Sigmoid colon (tissue), 7 donors: ENCODE results near the gene R3HDM2. TPM values are rescaled to one million over a fixed set of nuclear protein-coding genes. Genes with fewer than 3 reads are reported as not detected.
"Not testable (repeated sequence)": the region's sequence is repeated elsewhere in the genome, so short reads cannot be mapped to it uniquely, and the experiment has no call there.

Experiments used
- DNase-seq: peaks from one replicate; pipeline ENCODE4 v3.0.0-alpha.2; 2019
- H3K27ac ChIP-seq, 4 donors: fragments of 200-600 bp; sonication (generic); one replicate each; pipeline ENCODE4 v1.5.1; 2016 to 2019; ENCODE audit warnings: mild to moderate bottlenecking in 1 of 4
- H3K27me3 ChIP-seq, 3 donors: fragments of 200-600 bp; sonication (generic); one replicate each; pipeline ENCODE4 v1.5.1; 2019; ENCODE audit warnings: mild to moderate bottlenecking in 1 of 3
- H3K36me3 ChIP-seq, 4 donors: fragments of 200-600 bp; sonication (generic); one replicate each; pipeline ENCODE4 v1.5.1; 2016 to 2019
- H3K4me1 ChIP-seq, 4 donors: fragments of 200-600 bp; sonication (generic); one replicate each; pipeline ENCODE4 v1.5.1; 2017 to 2019
- H3K4me3 ChIP-seq, 4 donors: fragments of 200-600 bp; sonication (generic); one replicate each; pipeline ENCODE4 v1.5.1; 2017 to 2019; ENCODE audit warnings: mild to moderate bottlenecking in 2 of 4, moderate library complexity in 1 of 4
- H3K9me3 ChIP-seq, 4 donors: fragments of 200-600 bp in 3 of 4; sonication (generic) in 3 of 4; one replicate each; pipeline versions ENCODE4 v1.5.1 to v1.6.1; 2013 to 2019
- EP300 ChIP-seq, 4 donors: sonication (generic); formaldehyde crosslinking; IDR thresholded peaks; one replicate each; pipeline ENCODE4 v1.6.1; 2017; ENCODE audit warnings: antibody characterized with exemption in 4 of 4
- POLR2A ChIP-seq, 2 donors: fragments of 450-650 bp; IDR thresholded peaks; one replicate each; pipeline ENCODE4 v1.6.1; 2016; ENCODE audit warnings: antibody characterized with exemption in 2 of 2, mild to moderate bottlenecking in 2 of 2, moderate library complexity in 2 of 2
- POLR2AphosphoS5 ChIP-seq, 4 donors: sonication (generic); formaldehyde crosslinking; IDR thresholded peaks; one replicate each; pipeline ENCODE4 v1.6.1; 2017; ENCODE audit warnings: antibody characterized with exemption in 4 of 4
- WGBS, 2 donors: extraction: QIAGEN DNeasy Blood & Tissue Kit; methylation state at CpG; one replicate each; pipeline ENCODE4 v1.1.7; 2013; 5-methylcytosine and 5-hydroxymethylcytosine counted together
- intact Hi-C: fragments of 100-400 bp; cut with DNase I; formaldehyde crosslinking; loops from one replicate; pipeline ENCODE4 v1.15.1; 2023
- polyA plus RNA-seq, 3 donors: library from polyadenylated mRNA; stranded (reverse); fragments of 200-250 nt; gene quantifications; one replicate each; pipeline ENCODE4 v1.2.3, GENCODE V29; 2013
- total RNA-seq, 4 donors: library from RNA; depleted of rRNA; stranded (reverse); fragments of >200 nt; gene quantifications; one replicate each; pipeline ENCODE4 v1.1.0, GENCODE V29; 2016
- TF ChIP-seq, protein P1 (sequence below), 4 experiments: fragments of 450-650 bp in 3 of 4; fragments of 200-600 bp in 1 of 4; IDR thresholded peaks; one replicate each; pipeline ENCODE4 v1.5.1; 2016 to 2019; ENCODE audit warnings: antibody characterized with exemption in 4 of 4, mild to moderate bottlenecking in 3 of 4, moderate library complexity in 2 of 4
- donor health status: healthy with polysubstance abuse.
- donor health status: Bipolar disorder and iron deficiency.
- donor health status: healthy.

The R3HDM2 gene
- total and polyA plus RNA-seq, 7 donors, result 10.9 to 37.7 (median 28.3) TPM

DNA sequence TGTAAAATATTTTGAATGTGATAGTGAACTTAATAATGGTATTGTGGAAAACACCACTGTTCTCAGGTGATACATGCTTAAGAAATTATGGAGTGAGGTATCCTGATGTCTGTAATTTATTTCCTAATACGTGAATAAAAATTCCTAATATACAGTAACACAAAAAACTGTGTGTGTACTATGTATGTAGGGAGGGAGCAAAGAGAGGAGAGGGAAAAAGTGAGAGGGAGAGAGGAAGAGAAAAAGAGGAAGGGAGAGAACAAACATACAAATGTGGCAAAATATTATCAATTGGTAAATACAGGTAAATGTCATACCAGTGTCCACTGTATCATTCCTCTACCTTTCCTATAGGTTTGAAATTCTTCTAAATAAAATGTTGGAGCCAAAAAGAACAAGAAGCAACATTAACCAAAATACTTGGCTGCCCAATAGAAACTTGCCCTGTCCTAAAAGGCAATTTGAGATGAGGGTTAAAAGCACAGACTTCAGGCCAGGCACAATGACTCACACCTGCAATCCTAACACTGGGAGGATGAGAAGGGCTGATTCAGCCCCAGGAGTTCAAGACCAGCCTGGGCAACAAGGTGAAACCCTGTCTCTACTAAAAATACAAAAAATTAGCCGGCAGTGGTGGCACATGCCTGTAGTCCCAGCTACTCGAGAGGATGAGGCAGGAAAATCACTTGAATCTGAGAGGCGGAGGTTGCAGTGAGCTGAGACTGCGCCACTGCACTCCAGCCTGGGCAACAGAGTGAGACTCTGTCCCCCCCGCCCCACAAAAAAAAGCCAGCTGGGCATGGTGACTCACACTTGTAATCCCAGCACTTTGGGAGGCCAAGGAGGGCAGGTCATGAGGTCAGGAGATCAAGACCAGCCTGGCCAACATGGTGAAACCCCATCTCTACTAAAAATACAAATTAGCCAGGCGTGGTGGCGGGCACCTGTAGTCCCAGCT, 14.5 kb downstream of the R3HDM2 start:
- TF ChIP-seq, protein P1, sequence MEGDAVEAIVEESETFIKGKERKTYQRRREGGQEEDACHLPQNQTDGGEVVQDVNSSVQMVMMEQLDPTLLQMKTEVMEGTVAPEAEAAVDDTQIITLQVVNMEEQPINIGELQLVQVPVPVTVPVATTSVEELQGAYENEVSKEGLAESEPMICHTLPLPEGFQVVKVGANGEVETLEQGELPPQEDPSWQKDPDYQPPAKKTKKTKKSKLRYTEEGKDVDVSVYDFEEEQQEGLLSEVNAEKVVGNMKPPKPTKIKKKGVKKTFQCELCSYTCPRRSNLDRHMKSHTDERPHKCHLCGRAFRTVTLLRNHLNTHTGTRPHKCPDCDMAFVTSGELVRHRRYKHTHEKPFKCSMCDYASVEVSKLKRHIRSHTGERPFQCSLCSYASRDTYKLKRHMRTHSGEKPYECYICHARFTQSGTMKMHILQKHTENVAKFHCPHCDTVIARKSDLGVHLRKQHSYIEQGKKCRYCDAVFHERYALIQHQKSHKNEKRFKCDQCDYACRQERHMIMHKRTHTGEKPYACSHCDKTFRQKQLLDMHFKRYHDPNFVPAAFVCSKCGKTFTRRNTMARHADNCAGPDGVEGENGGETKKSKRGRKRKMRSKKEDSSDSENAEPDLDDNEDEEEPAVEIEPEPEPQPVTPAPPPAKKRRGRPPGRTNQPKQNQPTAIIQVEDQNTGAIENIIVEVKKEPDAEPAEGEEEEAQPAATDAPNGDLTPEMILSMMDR (IDR thresholded peaks at IDR 0.05), result no peak
- TF ChIP-seq EP300 (IDR thresholded peaks at IDR 0.05) (no peak), POLR2AphosphoS5 (IDR thresholded peaks at IDR 0.05) (no peak), POLR2A (IDR thresholded peaks at IDR 0.05) (no peak)
- Histone ChIP-seq H3K27me3 (no peaks in the 10 kb centered on the region), H3K27ac (no peak overlapping the region), H3K9me3 (no peaks in the 10 kb centered on the region), H3K4me1 (peaks cover 0 to 3% (median 0%) of the 10 kb centered on the region in 4 donors), H3K36me3 (no peaks in the 10 kb centered on the region), H3K4me3 (no peak overlapping the region)
- 92 to 93% methylated on average over 8 of the region's 8 CpGs for WGBS, 2 donors
- intact Hi-C loops, result no loop called here
- DNase-seq, result no peak

DNA sequence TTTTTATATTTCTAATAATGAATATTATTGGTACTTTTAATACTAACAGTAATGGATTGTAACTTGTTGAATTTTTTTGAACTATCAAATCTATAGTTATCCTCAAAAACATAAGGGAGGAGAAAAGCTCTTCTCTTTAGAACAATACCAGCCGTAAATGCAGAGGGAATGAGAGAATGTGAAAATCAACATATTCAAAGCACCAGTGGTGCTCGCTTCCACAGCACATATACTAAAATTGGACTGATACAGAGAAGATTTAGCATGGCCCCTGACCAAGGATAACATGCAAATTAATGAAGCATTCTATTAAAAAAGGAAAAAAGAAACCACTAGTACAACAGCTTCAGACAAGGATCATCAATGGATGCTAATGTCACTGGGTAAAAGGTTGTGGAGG, 15.8 kb downstream of the R3HDM2 start:
- TF ChIP-seq EP300 (IDR thresholded peaks at IDR 0.05) (no peak), POLR2AphosphoS5 (IDR thresholded peaks at IDR 0.05) (no peak), POLR2A (IDR thresholded peaks at IDR 0.05) (no peak)
- TF ChIP-seq, protein P1 (IDR thresholded peaks at IDR 0.05), result no peak
- intact Hi-C loops, result no loop called here
- no peaks in the 10 kb centered on the region for H3K36me3 ChIP-seq
- 85 to 96% methylated on average over 2 of the region's 2 CpGs for WGBS, 2 donors
- no peaks in the 10 kb centered on the region for H3K9me3 ChIP-seq
- peaks cover 0 to 3% (median 0%) of the 10 kb centered on the region in 4 donors for H3K4me1 ChIP-seq
- H3K27me3 ChIP-seq, result no peaks in the 10 kb centered on the region
- H3K27ac ChIP-seq, result no peak overlapping the region
- no peak overlapping the region for H3K4me3 ChIP-seq
- no peak for DNase-seq

DNA sequence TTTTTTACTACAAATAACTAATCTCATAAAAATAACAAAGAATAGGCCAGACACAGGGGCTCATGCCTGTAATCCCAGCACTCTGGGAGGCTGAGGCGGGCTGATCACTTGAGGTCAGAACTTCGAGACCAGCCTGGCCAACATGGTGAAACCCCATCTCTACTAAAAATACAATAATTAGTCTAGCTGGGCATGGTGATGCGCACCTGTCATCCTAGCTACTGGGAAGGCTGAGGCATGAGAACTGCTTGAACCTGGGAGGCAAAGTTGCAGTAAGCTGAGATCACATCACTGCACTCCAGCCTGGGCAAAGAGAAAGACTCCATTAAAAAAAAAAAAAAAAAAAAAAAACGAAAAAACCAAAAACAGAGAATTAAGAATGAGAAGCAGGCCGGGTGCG, 16.7 kb downstream of the R3HDM2 start:
- H3K4me1 ChIP-seq, H3K9me3 ChIP-seq, H3K4me3 ChIP-seq, DNase-seq, H3K27ac ChIP-seq, intact Hi-C loops, H3K36me3 ChIP-seq, H3K27me3 ChIP-seq: not testable (repeated sequence)
- 90 to 93% methylated on average over 6 of the region's 6 CpGs for WGBS, 2 donors

DNA sequence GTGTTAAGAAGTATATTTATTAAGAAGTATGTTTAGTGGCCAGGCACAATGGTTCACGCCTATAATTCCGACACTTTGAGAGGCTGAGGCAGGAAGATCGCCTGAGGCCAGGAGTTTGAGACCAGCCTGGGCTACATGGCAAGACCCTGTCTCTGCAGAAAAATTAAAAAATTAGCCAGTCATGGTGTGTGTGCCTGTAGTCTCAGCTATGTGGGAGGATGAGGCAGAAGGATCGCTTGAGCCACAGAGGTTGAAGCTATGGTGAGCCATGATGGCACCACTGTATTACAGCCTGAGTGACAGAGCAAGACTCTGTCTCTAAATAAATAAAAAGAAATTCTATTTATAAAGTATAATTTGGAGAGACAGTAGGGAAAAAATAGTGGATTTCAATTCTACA, 20.3 kb downstream of the R3HDM2 start:
- no peaks in the 10 kb centered on the region for H3K4me1 ChIP-seq
- H3K36me3 ChIP-seq, result no peaks in the 10 kb centered on the region
- H3K4me3 ChIP-seq, result no peak overlapping the region
- WGBS, 2 donors, result 96 to 97% methylated on average over 4 of the region's 4 CpGs
- no peak for DNase-seq
- H3K9me3 ChIP-seq, result no peaks in the 10 kb centered on the region
- H3K27ac ChIP-seq, result no peak overlapping the region
- TF ChIP-seq, protein P1 (IDR thresholded peaks at IDR 0.05), result no peak
- TF ChIP-seq EP300 (IDR thresholded peaks at IDR 0.05) (no peak), POLR2A (IDR thresholded peaks at IDR 0.05) (no peak), POLR2AphosphoS5 (IDR thresholded peaks at IDR 0.05) (no peak)
- no peaks in the 10 kb centered on the region for H3K27me3 ChIP-seq
- intact Hi-C loops, result no loop called here

DNA sequence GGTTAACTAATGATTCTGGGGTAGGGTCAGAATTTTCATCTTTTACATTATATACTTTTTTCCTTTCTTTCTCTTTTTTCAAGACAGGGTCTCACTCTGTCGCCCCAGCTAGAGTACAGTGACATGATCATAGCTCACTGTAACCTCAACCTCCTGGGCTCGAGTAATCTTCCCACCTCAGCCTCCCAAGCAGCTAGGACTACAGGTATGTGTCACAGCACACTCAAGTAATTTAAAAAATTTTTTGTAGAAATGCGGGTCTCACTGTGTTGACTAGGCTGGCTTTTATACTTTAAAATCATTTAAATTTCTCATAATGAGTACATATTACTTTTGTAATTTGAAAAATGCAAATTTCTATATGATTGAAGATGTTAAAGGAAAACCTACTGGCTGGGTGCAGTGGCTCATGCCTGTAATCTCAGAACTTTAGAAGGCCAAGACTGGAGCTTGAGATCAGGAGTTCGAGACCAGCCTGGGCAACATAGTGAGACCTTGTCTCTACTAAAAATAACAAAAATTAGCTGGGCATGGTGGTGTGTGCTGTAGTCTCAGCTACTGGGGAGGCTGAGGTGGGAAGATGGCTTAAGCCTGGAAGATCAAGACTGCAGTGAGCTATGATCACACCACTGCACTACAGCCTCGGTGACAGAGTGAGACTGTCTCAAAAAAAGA, 25.7 kb downstream of the R3HDM2 start:
- intact Hi-C loops, result no loop called here
- H3K4me1 ChIP-seq, result peaks cover 0 to 9% (median 4%) of the 10 kb centered on the region in 4 donors
- DNase-seq, result no peak
- H3K27ac ChIP-seq, result no peak overlapping the region
- no peaks in the 10 kb centered on the region for H3K9me3 ChIP-seq
- no peaks in the 10 kb centered on the region for H3K27me3 ChIP-seq
- TF ChIP-seq, protein P1 (IDR thresholded peaks at IDR 0.05), result no peak
- TF ChIP-seq POLR2A (IDR thresholded peaks at IDR 0.05) (no peak), POLR2AphosphoS5 (IDR thresholded peaks at IDR 0.05) (no peak), EP300 (IDR thresholded peaks at IDR 0.05) (no peak)
- H3K4me3 ChIP-seq, result no peak overlapping the region
- 90 to 95% methylated on average over 5 of the region's 5 CpGs for WGBS, 2 donors
- no peaks in the 10 kb centered on the region for H3K36me3 ChIP-seq

DNA sequence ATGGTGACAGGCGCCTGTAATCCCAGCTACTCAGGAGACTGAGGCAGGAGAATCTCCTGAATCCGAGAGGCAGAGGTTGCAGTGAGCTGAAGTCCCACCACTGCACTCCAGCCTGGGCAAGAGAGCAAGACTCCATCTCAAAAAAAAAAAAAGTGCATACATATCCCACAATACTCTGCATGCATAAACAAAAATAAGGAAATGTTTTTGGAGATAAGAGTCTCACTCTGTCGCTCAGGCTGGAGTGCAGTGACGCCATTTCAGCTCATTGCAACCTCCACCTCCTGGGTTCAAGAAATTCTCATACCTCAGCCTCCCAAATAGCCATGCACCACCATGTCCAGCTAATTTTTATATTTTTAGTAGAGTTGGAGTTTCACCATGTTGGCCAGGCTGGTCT, 28.7 kb downstream of the R3HDM2 start:
- H3K36me3 ChIP-seq, H3K4me1 ChIP-seq, H3K27ac ChIP-seq, H3K27me3 ChIP-seq, H3K4me3 ChIP-seq, DNase-seq, H3K9me3 ChIP-seq, intact Hi-C loops: not testable (repeated sequence)
- 97 to 98% methylated on average over 4 of the region's 4 CpGs for WGBS, 2 donors
